Common myeloid progenitor, CD34-positive (primary cell): ENCODE results near the gene UCN2.

Source experiments
- CTCF ChIA-PET: fragments of 350-600 bp; sonication (Branson Sonifier 250); formaldehyde crosslinking; loops from one replicate; lab custom pipeline; 2021; ENCODE audit warnings: antibody characterized with exemption; lab: Charles Lee
- POLR2A ChIA-PET: fragments of 350-600 bp; sonication (Branson Sonifier 250); formaldehyde crosslinking; loops from one replicate; lab custom pipeline; 2021; ENCODE audit warnings: antibody characterized with exemption; lab: Charles Lee
- DNase-seq, 3 donors: peaks; one replicate each; pipeline versions ENCODE4 v3.0.0 to v3.0.0-alpha.2; 2013
- H3K27ac ChIP-seq, 2 experiments: 1 replicate in 1 of 2; 2 replicates in 1 of 2; pipeline ENCODE4 v1.7.0; 2013; ENCODE audit warnings: inconsistent platforms in 2 of 2, low read length in 2 of 2, mild to moderate bottlenecking in 2 of 2, low read depth in 1 of 2, moderate library complexity in 1 of 2; ENCODE audit not compliant: severe bottlenecking in 2 of 2, insufficient read depth in 1 of 2, poor library complexity in 1 of 2
- H3K27me3 ChIP-seq, 5 experiments: replicated peaks in 2 of 5; 1 replicate in 3 of 5; 2 replicates in 2 of 5; pipeline versions ENCODE4 v1.6.1 to v1.7.0; 2013; ENCODE audit warnings: low read length in 4 of 5, mild to moderate bottlenecking in 2 of 5, moderate library complexity in 2 of 5, inconsistent platforms in 1 of 5; ENCODE audit not compliant: insufficient read depth in 5 of 5, control insufficient read depth in 4 of 5
- H3K36me3 ChIP-seq, 4 experiments: 1 replicate in 2 of 4; 2 replicates in 2 of 4; pipeline versions ENCODE4 v1.6.1 to v1.7.0; 2013; ENCODE audit warnings: low read length in 3 of 4, control low read depth in 1 of 4, mild to moderate bottlenecking in 1 of 4; ENCODE audit not compliant: control insufficient read depth in 4 of 4, insufficient read depth in 4 of 4
- H3K4me1 ChIP-seq, 4 experiments: 1 replicate in 3 of 4; 2 replicates in 1 of 4; pipeline versions ENCODE4 v1.6.1 to v1.7.1; 2013; ENCODE audit warnings: low read length in 3 of 4, mild to moderate bottlenecking in 3 of 4, control low read depth in 1 of 4, inconsistent platforms in 1 of 4, moderate library complexity in 1 of 4; ENCODE audit not compliant: control insufficient read depth in 4 of 4, insufficient read depth in 4 of 4; ENCODE audit errors: control extremely low read depth in 1 of 4
- H3K4me3 ChIP-seq, 7 experiments: 1 replicate in 4 of 7; 2 replicates in 3 of 7; pipeline versions ENCODE4 v1.5.1 to v1.7.0; 2013; ENCODE audit warnings: mild to moderate bottlenecking in 7 of 7, low read length in 6 of 7, moderate library complexity in 6 of 7, inconsistent platforms in 2 of 7, low read depth in 2 of 7, control low read depth in 1 of 7; ENCODE audit not compliant: insufficient read depth in 4 of 7, control insufficient read depth in 1 of 7; ENCODE audit errors: extremely low read depth in 1 of 7
- H3K9me3 ChIP-seq, 5 experiments: 1 replicate in 4 of 5; 2 replicates in 1 of 5; pipeline versions ENCODE4 v1.6.1 to v1.7.1; 2013; ENCODE audit warnings: low read length in 4 of 5, mild to moderate bottlenecking in 2 of 5, inconsistent platforms in 1 of 5, low read depth in 1 of 5, moderate library complexity in 1 of 5; ENCODE audit not compliant: control insufficient read depth in 4 of 5, insufficient read depth in 2 of 5; ENCODE audit errors: control extremely low read depth in 1 of 5
- WGBS: methylation state at CpG from one replicate; pipeline ENCODE4 v1.1.5; 2013; ENCODE audit not compliant: insufficient coverage; 5-methylcytosine and 5-hydroxymethylcytosine counted together

Gene UCN2

GRCh38 chr3:48575366-48575765, 11.8 kb upstream of the UCN2 start:
- Histone ChIP-seq H3K9me3 (no peaks in the 10 kb centered on the region), H3K4me3 (no peak overlapping the region), H3K36me3 (no peaks in the 10 kb centered on the region), H3K4me1 (no peaks in the 10 kb centered on the region), H3K27me3 (no peaks in the 10 kb centered on the region), H3K27ac (no peak overlapping the region)
- CTCF ChIA-PET: no interaction called here
- POLR2A ChIA-PET: no interaction called here
- no peak for DNase-seq
- WGBS: 95% methylated on average over 10 of the region's 17 CpGs

GRCh38 chr3:48573973-48574585, 10.5 kb upstream of the UCN2 start:
- no peak overlapping the region for H3K27ac ChIP-seq
- H3K27me3 ChIP-seq: no peaks in the 10 kb centered on the region
- CTCF ChIA-PET: no interaction called here
- H3K36me3 ChIP-seq: no peaks in the 10 kb centered on the region
- 98% methylated on average over 9 of the region's 10 CpGs for WGBS
- no peaks in the 10 kb centered on the region for H3K9me3 ChIP-seq
- POLR2A ChIA-PET: no interaction called here
- H3K4me3 ChIP-seq: no peak overlapping the region
- no peak for DNase-seq
- H3K4me1 ChIP-seq: no peaks in the 10 kb centered on the region

- CTCF ChIA-PET: no interaction called here
- H3K4me3 ChIP-seq: no peak overlapping the region
- no peaks in the 10 kb centered on the region for H3K4me1 ChIP-seq
- no peak for DNase-seq
- POLR2A ChIA-PET: no interaction called here
- H3K9me3 ChIP-seq: no peaks in the 10 kb centered on the region
- H3K36me3 ChIP-seq: no peaks in the 10 kb centered on the region
- WGBS: 92% methylated on average over 4 of the region's 7 CpGs
- no peaks in the 10 kb centered on the region for H3K27me3 ChIP-seq
- H3K27ac ChIP-seq: no peak overlapping the region
Observed at GRCh38 chr3:48572517-48572916, 8.9 kb upstream of the UCN2 start.

- Histone ChIP-seq H3K4me3 (no peak overlapping the region), H3K36me3 (no peaks in the 10 kb centered on the region), H3K27me3 (no peaks in the 10 kb centered on the region), H3K4me1 (no peaks in the 10 kb centered on the region), H3K9me3 (no peaks in the 10 kb centered on the region), H3K27ac (no peak overlapping the region)
- WGBS: 98% methylated on average over 6 of the region's 12 CpGs
- POLR2A ChIA-PET: no interaction called here
- no peak for DNase-seq
- CTCF ChIA-PET: no interaction called here
Observed at GRCh38 chr3:48571938-48572337, 8.4 kb upstream of the UCN2 start.

- H3K36me3 ChIP-seq: no peaks in the 10 kb centered on the region
- no peak overlapping the region for H3K4me3 ChIP-seq
- H3K9me3 ChIP-seq: no peaks in the 10 kb centered on the region
- no peaks in the 10 kb centered on the region for H3K27me3 ChIP-seq
- H3K4me1 ChIP-seq: peaks cover 0 to 6% (median 3%) of the 10 kb centered on the region in 4 experiments
- DNase-seq: no peak
- no peak overlapping the region for H3K27ac ChIP-seq
- POLR2A ChIA-PET: no interaction called here
- CTCF ChIA-PET: interaction anchor here (1.1 kb wide), 1 partner anchor 10 kb away, joined by 3 read pairs; no protein-coding TSS in a partner anchor
- 97% methylated on average over 15 of the region's 18 CpGs for WGBS
Observed at GRCh38 chr3:48569808-48570450, 6.3 kb upstream of the UCN2 start.

- H3K9me3 ChIP-seq: no peaks in the 10 kb centered on the region
- no peak overlapping the region for H3K27ac ChIP-seq
- H3K36me3 ChIP-seq: no peaks in the 10 kb centered on the region
- no peak overlapping the region for H3K4me3 ChIP-seq
- no peak for DNase-seq
- 95% methylated on average over 10 of the region's 10 CpGs for WGBS
- ChIA-PET POLR2A (no interaction called here), CTCF (interaction anchor here (1.1 kb wide), 1 partner anchor 10 kb away, joined by 3 read pairs; no protein-coding TSS in a partner anchor)
- H3K4me1 ChIP-seq: peaks cover 0 to 7% (median 3%) of the 10 kb centered on the region in 4 experiments
- H3K27me3 ChIP-seq: no peaks in the 10 kb centered on the region
Observed at GRCh38 chr3:48569400-48569799, 5.8 kb upstream of the UCN2 start.

GRCh38 chr3:48568476-48568875, 4.9 kb upstream of the UCN2 start:
- DNase-seq: no peak
- WGBS: 98% methylated on average over 7 of the region's 7 CpGs
- Histone ChIP-seq H3K27ac (no peak overlapping the region), H3K27me3 (no peaks in the 10 kb centered on the region), H3K36me3 (no peaks in the 10 kb centered on the region), H3K9me3 (no peaks in the 10 kb centered on the region), H3K4me3 (no peak overlapping the region), H3K4me1 (peaks cover 0 to 16% (median 4%) of the 10 kb centered on the region in 4 experiments)
- CTCF ChIA-PET: no interaction called here
- POLR2A ChIA-PET: no interaction called here
